ENCODE data around the gene TMEM178B.

DNA sequence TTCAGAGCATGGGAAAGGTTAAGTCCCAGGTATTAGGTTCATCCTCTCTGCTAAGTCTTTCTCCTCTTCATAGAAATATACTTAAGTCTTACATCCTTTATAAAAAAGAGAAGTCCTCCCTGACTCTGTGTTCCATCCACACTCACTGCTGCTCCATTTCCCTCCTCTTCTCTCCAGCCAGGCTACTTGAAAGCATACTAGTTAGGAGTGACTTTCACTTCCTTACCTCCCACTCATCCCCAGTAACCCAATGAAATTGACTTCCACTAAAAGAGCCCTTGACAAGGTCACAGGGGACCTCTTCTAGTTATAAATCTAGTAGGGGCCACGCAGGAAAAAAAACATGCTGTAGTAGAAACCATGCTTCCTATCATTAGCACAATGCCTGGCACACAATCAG is 344.2 kb downstream of the TMEM178B start:
- TF ChIP-seq POLR2AphosphoS5 (IDR thresholded peaks at IDR 0.05; ENCODE audit: low read depth, low read length), result no peak
- TF ChIP-seq TAF1 (IDR thresholded peaks at IDR 0.05; ENCODE audit: borderline replicate concordance, insufficient read depth, low read length), result no peak
- TF ChIP-seq SIN3A (IDR thresholded peaks at IDR 0.05; ENCODE audit: borderline replicate concordance, insufficient read depth, low read length), result no peak
- TF ChIP-seq, protein P1, sequence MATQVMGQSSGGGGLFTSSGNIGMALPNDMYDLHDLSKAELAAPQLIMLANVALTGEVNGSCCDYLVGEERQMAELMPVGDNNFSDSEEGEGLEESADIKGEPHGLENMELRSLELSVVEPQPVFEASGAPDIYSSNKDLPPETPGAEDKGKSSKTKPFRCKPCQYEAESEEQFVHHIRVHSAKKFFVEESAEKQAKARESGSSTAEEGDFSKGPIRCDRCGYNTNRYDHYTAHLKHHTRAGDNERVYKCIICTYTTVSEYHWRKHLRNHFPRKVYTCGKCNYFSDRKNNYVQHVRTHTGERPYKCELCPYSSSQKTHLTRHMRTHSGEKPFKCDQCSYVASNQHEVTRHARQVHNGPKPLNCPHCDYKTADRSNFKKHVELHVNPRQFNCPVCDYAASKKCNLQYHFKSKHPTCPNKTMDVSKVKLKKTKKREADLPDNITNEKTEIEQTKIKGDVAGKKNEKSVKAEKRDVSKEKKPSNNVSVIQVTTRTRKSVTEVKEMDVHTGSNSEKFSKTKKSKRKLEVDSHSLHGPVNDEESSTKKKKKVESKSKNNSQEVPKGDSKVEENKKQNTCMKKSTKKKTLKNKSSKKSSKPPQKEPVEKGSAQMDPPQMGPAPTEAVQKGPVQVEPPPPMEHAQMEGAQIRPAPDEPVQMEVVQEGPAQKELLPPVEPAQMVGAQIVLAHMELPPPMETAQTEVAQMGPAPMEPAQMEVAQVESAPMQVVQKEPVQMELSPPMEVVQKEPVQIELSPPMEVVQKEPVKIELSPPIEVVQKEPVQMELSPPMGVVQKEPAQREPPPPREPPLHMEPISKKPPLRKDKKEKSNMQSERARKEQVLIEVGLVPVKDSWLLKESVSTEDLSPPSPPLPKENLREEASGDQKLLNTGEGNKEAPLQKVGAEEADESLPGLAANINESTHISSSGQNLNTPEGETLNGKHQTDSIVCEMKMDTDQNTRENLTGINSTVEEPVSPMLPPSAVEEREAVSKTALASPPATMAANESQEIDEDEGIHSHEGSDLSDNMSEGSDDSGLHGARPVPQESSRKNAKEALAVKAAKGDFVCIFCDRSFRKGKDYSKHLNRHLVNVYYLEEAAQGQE (IDR thresholded peaks at IDR 0.05; ENCODE audit: insufficient read depth in 1 of 2, low read depth in 2 of 2, low read length in 2 of 2), result no peak
- no peak for TF ChIP-seq FOXP2 (optimal IDR thresholded peaks at IDR 0.05; ENCODE audit: borderline replicate concordance, extremely low read depth, extremely low read length, insufficient read depth)

All from PFSK-1 (cell line).